ENCODE measurements around the gene PTPRT. TPM values are rescaled to one million over a fixed set of nuclear protein-coding genes. Genes with fewer than 3 reads are reported as not detected.

The PTPRT gene
- total RNA-seq, 1 experiment from 2014 or later, result not detected

DNA sequence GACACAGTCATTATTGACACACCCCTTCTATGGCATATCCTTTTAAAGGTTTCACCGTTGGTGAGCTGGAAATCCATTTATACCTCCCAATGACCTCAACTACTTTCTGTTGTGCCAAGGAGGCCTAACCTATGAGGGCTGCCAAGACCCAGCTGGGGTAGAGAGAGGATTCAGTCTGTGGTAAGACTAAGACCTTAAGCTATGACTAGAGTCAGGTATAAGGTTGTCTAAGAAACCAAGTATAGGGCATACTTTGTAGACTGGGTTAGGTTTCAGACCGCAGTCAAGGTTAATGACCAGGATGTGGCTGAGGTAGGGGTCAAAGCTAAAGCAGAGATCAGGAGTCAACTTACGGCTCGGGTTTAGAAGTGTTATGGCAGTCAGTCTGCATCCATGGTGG, 930.3 kb downstream of the PTPRT start:
- ChIA-PET CTCF (no interaction called here), POLR2A (no interaction called here)
- no peaks in the 10 kb centered on the region for H3K9me3 ChIP-seq (ENCODE audit: control insufficient read depth, insufficient read depth, low read depth, low read length)
- H3K36me3 ChIP-seq (ENCODE audit: control insufficient read depth, insufficient read depth, low read length), result no peaks in the 10 kb centered on the region
- intact Hi-C loops (cut with micrococcal nuclease; ENCODE audit: unreplicated experiment) (no loop called here), in situ Hi-C loops (cut with HindIII; ENCODE audit: low pct_unique_long_range_greater_than_20kb, low sequenced_read_pairs) (no loop called here)
- H3K4me3 ChIP-seq (ENCODE audit: low read depth in 2 of 2, low read length in 2 of 2), result no peak overlapping the region
- H3K27me3 ChIP-seq (ENCODE audit: control insufficient read depth, insufficient read depth, low read length), result no peaks in the 10 kb centered on the region
- TF ChIP-seq SIN3A (IDR thresholded peaks at IDR 0.05; ENCODE audit: borderline replicate concordance, insufficient read depth, low read depth, low read length), result no peak
- TF ChIP-seq TCF7L2 (IDR thresholded peaks at IDR 0.05; ENCODE audit: low read depth, low read length), result no peak
- TF ChIP-seq POLR2AphosphoS5 (IDR thresholded peaks at IDR 0.05; ENCODE audit: low read depth, low read length), result no peak
- TF ChIP-seq, protein P1, sequence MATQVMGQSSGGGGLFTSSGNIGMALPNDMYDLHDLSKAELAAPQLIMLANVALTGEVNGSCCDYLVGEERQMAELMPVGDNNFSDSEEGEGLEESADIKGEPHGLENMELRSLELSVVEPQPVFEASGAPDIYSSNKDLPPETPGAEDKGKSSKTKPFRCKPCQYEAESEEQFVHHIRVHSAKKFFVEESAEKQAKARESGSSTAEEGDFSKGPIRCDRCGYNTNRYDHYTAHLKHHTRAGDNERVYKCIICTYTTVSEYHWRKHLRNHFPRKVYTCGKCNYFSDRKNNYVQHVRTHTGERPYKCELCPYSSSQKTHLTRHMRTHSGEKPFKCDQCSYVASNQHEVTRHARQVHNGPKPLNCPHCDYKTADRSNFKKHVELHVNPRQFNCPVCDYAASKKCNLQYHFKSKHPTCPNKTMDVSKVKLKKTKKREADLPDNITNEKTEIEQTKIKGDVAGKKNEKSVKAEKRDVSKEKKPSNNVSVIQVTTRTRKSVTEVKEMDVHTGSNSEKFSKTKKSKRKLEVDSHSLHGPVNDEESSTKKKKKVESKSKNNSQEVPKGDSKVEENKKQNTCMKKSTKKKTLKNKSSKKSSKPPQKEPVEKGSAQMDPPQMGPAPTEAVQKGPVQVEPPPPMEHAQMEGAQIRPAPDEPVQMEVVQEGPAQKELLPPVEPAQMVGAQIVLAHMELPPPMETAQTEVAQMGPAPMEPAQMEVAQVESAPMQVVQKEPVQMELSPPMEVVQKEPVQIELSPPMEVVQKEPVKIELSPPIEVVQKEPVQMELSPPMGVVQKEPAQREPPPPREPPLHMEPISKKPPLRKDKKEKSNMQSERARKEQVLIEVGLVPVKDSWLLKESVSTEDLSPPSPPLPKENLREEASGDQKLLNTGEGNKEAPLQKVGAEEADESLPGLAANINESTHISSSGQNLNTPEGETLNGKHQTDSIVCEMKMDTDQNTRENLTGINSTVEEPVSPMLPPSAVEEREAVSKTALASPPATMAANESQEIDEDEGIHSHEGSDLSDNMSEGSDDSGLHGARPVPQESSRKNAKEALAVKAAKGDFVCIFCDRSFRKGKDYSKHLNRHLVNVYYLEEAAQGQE (IDR thresholded peaks at IDR 0.05; ENCODE audit: insufficient read depth in 1 of 2, low read depth in 2 of 2, low read length in 1 of 2), result no peak
- TF ChIP-seq, protein P2, sequence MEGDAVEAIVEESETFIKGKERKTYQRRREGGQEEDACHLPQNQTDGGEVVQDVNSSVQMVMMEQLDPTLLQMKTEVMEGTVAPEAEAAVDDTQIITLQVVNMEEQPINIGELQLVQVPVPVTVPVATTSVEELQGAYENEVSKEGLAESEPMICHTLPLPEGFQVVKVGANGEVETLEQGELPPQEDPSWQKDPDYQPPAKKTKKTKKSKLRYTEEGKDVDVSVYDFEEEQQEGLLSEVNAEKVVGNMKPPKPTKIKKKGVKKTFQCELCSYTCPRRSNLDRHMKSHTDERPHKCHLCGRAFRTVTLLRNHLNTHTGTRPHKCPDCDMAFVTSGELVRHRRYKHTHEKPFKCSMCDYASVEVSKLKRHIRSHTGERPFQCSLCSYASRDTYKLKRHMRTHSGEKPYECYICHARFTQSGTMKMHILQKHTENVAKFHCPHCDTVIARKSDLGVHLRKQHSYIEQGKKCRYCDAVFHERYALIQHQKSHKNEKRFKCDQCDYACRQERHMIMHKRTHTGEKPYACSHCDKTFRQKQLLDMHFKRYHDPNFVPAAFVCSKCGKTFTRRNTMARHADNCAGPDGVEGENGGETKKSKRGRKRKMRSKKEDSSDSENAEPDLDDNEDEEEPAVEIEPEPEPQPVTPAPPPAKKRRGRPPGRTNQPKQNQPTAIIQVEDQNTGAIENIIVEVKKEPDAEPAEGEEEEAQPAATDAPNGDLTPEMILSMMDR (IDR thresholded peaks at IDR 0.05), result no peak
- BruUV-seq (replicated peaks), result no TSS peak
- DNase-seq (ENCODE audit: low read depth, low spot score) (no peak), ATAC-seq (no peak)
- H3K4me1 ChIP-seq (ENCODE audit: control insufficient read depth, insufficient read depth, low read length), result no peaks in the 10 kb centered on the region
- H3K27ac ChIP-seq (ENCODE audit: low read length), result no peak overlapping the region

DNA sequence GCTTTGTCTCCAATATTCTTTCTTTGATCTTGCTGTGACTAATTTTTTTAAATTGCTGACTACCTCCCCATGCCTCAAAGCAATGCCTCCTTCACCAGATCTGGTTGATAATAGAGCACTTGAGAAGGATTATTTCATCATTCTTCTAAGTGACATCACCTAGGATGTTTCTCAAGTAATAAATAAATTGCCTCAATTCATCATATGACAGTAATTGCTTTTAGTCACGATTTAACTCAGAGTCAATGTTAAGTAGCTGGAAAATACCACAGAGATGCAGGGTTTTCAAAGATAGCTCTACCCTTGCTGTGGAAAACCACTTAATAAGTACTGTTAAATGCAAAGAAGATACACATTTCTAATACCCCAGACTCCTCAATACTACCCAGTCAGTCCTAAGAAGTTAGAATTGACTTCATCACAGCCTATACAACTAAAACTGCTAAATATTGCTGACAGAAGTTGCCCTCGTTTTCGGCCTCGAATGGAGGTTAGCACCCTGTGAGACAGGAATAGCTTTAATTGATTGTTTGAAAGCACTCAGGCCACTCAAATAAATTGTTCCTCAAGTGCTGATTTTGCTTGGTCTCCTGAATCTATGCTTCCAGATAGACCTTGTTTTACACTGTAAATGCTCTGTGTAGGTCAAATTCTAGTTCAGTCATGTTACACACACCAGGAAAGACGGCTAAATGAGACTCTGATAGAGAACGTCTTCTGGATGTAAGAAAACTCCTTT, 931.0 kb downstream of the PTPRT start:
- POLR2A ChIA-PET, result interaction anchor here (0.7 kb wide), 1 partner anchor 204 kb away, joined by 4 read pairs; no protein-coding TSS in a partner anchor
- intact Hi-C loops (cut with micrococcal nuclease; ENCODE audit: unreplicated experiment), result no loop called here
- in situ Hi-C loops (cut with HindIII; ENCODE audit: low pct_unique_long_range_greater_than_20kb, low sequenced_read_pairs), result no loop called here
- BruUV-seq (replicated peaks), result no TSS peak
- CTCF ChIA-PET, result no interaction called here
- no peak for DNase-seq (ENCODE audit: low read depth, low spot score)
- Histone ChIP-seq H3K27ac (ENCODE audit: low read length) (no peak overlapping the region), H3K27me3 (ENCODE audit: control insufficient read depth, insufficient read depth, low read length) (no peaks in the 10 kb centered on the region), H3K9me3 (ENCODE audit: control insufficient read depth, insufficient read depth, low read depth, low read length) (no peaks in the 10 kb centered on the region), H3K4me1 (ENCODE audit: control insufficient read depth, insufficient read depth, low read length) (no peaks in the 10 kb centered on the region; the same call in 1 of the 2 replicates), H3K36me3 (ENCODE audit: control insufficient read depth, insufficient read depth, low read length) (no peaks in the 10 kb centered on the region), H3K4me3 (ENCODE audit: low read depth in 2 of 2, low read length in 2 of 2) (no peak overlapping the region)
- ATAC-seq, result no peak
- no peak for TF ChIP-seq POLR2AphosphoS5 (IDR thresholded peaks at IDR 0.05; ENCODE audit: low read depth, low read length)
- no peak for TF ChIP-seq SIN3A (IDR thresholded peaks at IDR 0.05; ENCODE audit: borderline replicate concordance, insufficient read depth, low read depth, low read length)

DNA sequence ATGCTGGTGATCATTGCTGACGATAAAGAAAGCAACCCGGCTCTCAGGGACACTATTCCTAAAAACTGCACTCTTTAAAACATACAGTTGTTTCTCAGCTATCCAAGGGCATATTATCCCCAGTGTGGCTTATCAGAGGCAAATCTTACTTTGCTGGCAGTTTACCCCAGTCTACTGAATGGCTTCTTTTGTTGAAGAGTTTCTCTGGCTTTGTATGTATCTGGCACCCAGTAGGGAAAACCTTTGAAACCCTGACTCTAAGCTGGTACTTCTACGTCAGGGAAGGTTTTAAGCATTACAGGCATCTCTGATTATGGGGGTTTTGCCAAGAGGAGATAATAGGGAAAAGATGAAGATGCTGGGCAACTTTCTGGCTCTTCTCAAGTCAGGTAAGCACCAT, 933.9 kb downstream of the PTPRT start:
- Histone ChIP-seq H3K36me3 (ENCODE audit: control insufficient read depth, insufficient read depth, low read length) (no peaks in the 10 kb centered on the region), H3K9me3 (ENCODE audit: control insufficient read depth, insufficient read depth, low read depth, low read length) (no peaks in the 10 kb centered on the region), H3K4me3 (ENCODE audit: low read depth in 2 of 2, low read length in 2 of 2) (no peak overlapping the region), H3K27ac (ENCODE audit: low read length) (no peak overlapping the region), H3K27me3 (ENCODE audit: control insufficient read depth, insufficient read depth, low read length) (no peaks in the 10 kb centered on the region), H3K4me1 (ENCODE audit: control insufficient read depth, insufficient read depth, low read length) (no peaks in the 10 kb centered on the region; the same call in 1 of the 2 replicates)
- DNase-seq (ENCODE audit: low read depth, low spot score), result no peak
- TF ChIP-seq, protein P2 (IDR thresholded peaks at IDR 0.05), result no peak
- TF ChIP-seq POLR2AphosphoS5 (IDR thresholded peaks at IDR 0.05; ENCODE audit: low read depth, low read length) (no peak), TCF7L2 (IDR thresholded peaks at IDR 0.05; ENCODE audit: low read depth, low read length) (no peak), SIN3A (IDR thresholded peaks at IDR 0.05; ENCODE audit: borderline replicate concordance, insufficient read depth, low read depth, low read length) (no peak)
- TF ChIP-seq, protein P1 (IDR thresholded peaks at IDR 0.05; ENCODE audit: insufficient read depth in 1 of 2, low read depth in 2 of 2, low read length in 1 of 2), result no peak
- intact Hi-C loops (cut with micrococcal nuclease; ENCODE audit: unreplicated experiment) (no loop called here), in situ Hi-C loops (cut with HindIII; ENCODE audit: low pct_unique_long_range_greater_than_20kb, low sequenced_read_pairs) (no loop called here)
- no TSS peak for BruUV-seq (replicated peaks)
- ATAC-seq, result no peak
- CTCF ChIA-PET, result no interaction called here
- POLR2A ChIA-PET, result no interaction called here

All from Panc1 (cell line).